Keratinocyte (primary cell): ENCODE results near the gene ZBP1. TPM values are rescaled to one million over a fixed set of nuclear protein-coding genes. Genes with fewer than 3 reads are reported as not detected.

Experiments
- DNase-seq: peaks from one replicate; pipeline ENCODE4 v3.0.0-alpha.2; 2011; ENCODE audit warnings: low read depth, missing footprints, low spot score
- FAIRE-seq: peaks from 2 replicates; lab custom pipeline; 2011; peaks lifted over from hg19 to GRCh38; lab: Jason Lieb, UNC
- H2AFZ ChIP-seq: 2 replicates; pipeline ENCODE4 v1.6.0; 2012; ENCODE audit warnings: low read length, control low read depth, inconsistent platforms; ENCODE audit not compliant: control insufficient read depth
- H3K27ac ChIP-seq: 2 replicates; pipeline ENCODE4 v1.5.1; 2011; ENCODE audit warnings: low read length; ENCODE audit not compliant: control insufficient read depth, insufficient read depth
- H3K27me3 ChIP-seq: 3 replicates; pipeline ENCODE4 v1.6.0; 2011; ENCODE audit warnings: low read length; ENCODE audit not compliant: control insufficient read depth, insufficient read depth; ENCODE audit errors: extremely low read depth
- H3K36me3 ChIP-seq, 2 experiments: 2 replicates in 1 of 2; 3 replicates in 1 of 2; pipeline ENCODE4 v1.5.1; 2011; ENCODE audit warnings: low read length in 2 of 2, mild to moderate bottlenecking in 1 of 2; ENCODE audit not compliant: control insufficient read depth in 2 of 2, insufficient read depth in 2 of 2; ENCODE audit errors: extremely low read depth in 1 of 2
- H3K4me1 ChIP-seq: 3 replicates; pipeline ENCODE4 v1.5.1; 2011; ENCODE audit warnings: low read length; ENCODE audit not compliant: control insufficient read depth, insufficient read depth; ENCODE audit errors: extremely low read depth
- H3K4me2 ChIP-seq: 3 replicates; pipeline ENCODE4 v1.6.0; 2011; ENCODE audit warnings: low read depth, low read length; ENCODE audit not compliant: control insufficient read depth, insufficient read depth; ENCODE audit errors: extremely low read depth
- H3K4me3 ChIP-seq, 3 experiments: fragments of 200-600 bp in 1 of 3; sonication (generic) in 1 of 3; 2 replicates in 2 of 3; 3 replicates in 1 of 3; pipeline ENCODE4 v1.5.1; 2011 to 2016; ENCODE audit warnings: low read length in 3 of 3, mild to moderate bottlenecking in 3 of 3, control low read depth in 2 of 3, inconsistent platforms in 1 of 3, low read depth in 1 of 3, mixed read lengths in 1 of 3, mixed run types in 1 of 3, moderate library complexity in 1 of 3; ENCODE audit not compliant: control insufficient read depth in 2 of 3, insufficient read depth in 2 of 3; ENCODE audit errors: extremely low read depth in 1 of 3
- H3K79me2 ChIP-seq: 2 replicates; pipeline ENCODE4 v1.6.0; 2012; ENCODE audit warnings: low read length; ENCODE audit not compliant: control insufficient read depth, insufficient read depth
- H3K9ac ChIP-seq: 3 replicates; pipeline ENCODE4 v1.6.0; 2011; ENCODE audit warnings: low read length; ENCODE audit not compliant: control insufficient read depth, insufficient read depth; ENCODE audit errors: extremely low read depth
- H3K9me1 ChIP-seq: 3 replicates; pipeline ENCODE4 v1.6.0; 2011; ENCODE audit warnings: low read length; ENCODE audit not compliant: control insufficient read depth, insufficient read depth; ENCODE audit errors: extremely low read depth
- H3K9me3 ChIP-seq: 2 replicates; pipeline ENCODE4 v1.5.1; 2012; ENCODE audit warnings: low read depth, low read length; ENCODE audit not compliant: control insufficient read depth
- H4K20me1 ChIP-seq: 3 replicates; pipeline ENCODE4 v1.6.0; 2011; ENCODE audit warnings: low read length; ENCODE audit not compliant: control insufficient read depth, insufficient read depth; ENCODE audit errors: extremely low read depth
- CTCF ChIP-seq, 3 experiments: IDR thresholded peaks in 1 of 3; conservative IDR thresholded peaks in 1 of 3; optimal IDR thresholded peaks in 1 of 3; 2 replicates in 2 of 3; 3 replicates in 1 of 3; pipeline versions ENCODE3 to v1.5.1; 2011; ENCODE audit warnings: low read length in 3 of 3, mild to moderate bottlenecking in 3 of 3, moderate library complexity in 2 of 3, control low read depth in 1 of 3, inconsistent platforms in 1 of 3; ENCODE audit not compliant: insufficient read depth in 2 of 3; ENCODE audit errors: extremely low read depth in 1 of 3
- EZH2 ChIP-seq: IDR thresholded peaks from one replicate; pipeline ENCODE4 v1.6.1; 2012; ENCODE audit warnings: inconsistent platforms, mild to moderate bottlenecking, low read length, moderate library complexity
- dilution Hi-C: fragments of 300-500 bp; cut with MboI; formaldehyde crosslinking; loops from one replicate; pipeline ENCODE4 v1.7.0; 2020; ENCODE audit warnings: low sequenced_read_pairs; ENCODE audit not compliant: extremely low pct_ligation_motif_present
- polyA plus RNA-seq, 5 experiments: library from polyadenylated mRNA; depleted of rRNA in 3 of 5; stranded (reverse) in 3 of 5; stranded (forward) in 1 of 5; unstranded in 1 of 5; fragments of >200 nt; gene quantifications; 1 replicate in 1 of 5; 2 replicates in 3 of 5; 3 replicates in 1 of 5; pipeline versions ENCODE4 v1.2.1 to v1.2.3, GENCODE V29; 2011 to 2012; ENCODE audit warnings: missing spikeins in 2 of 5, low read depth in 1 of 5, low replicate concordance in 1 of 5

ZBP1 gene
- polyA plus RNA-seq, 1 donor (not counting 4 experiments of a cell fraction or from before 2014, with no cell fraction given): 0.08 TPM

- no peak overlapping the region for H3K27ac ChIP-seq
- no peaks in the 10 kb centered on the region for H3K9me3 ChIP-seq
- DNase-seq: no peak
- no peaks in the 10 kb centered on the region for H3K79me2 ChIP-seq
- H3K4me3 ChIP-seq: no peak overlapping the region
- no peaks in the 10 kb centered on the region for H3K4me1 ChIP-seq
- H3K9me1 ChIP-seq: no peaks in the 10 kb centered on the region
- no peak for TF ChIP-seq CTCF (optimal IDR thresholded peaks at IDR 0.05 in 1 of 3, IDR thresholded peaks at IDR 0.05 in 1 of 3, conservative IDR thresholded peaks at IDR 0.05 in 1 of 3; ENCODE audit: extremely low read depth in 1 of 3, insufficient read depth in 2 of 3, low read length in 3 of 3)
- no peak for TF ChIP-seq EZH2
- H3K9ac ChIP-seq: no peak overlapping the region
- peaks cover 66% of the 10 kb centered on the region for H3K27me3 ChIP-seq
- H4K20me1 ChIP-seq: peaks cover 4% of the 10 kb centered on the region
- no peak for FAIRE-seq
- no peak overlapping the region for H3K4me2 ChIP-seq
- dilution Hi-C loops: loop anchor here (25.0 kb wide), 1 partner anchor 575 kb away; no protein-coding TSS in a partner anchor
- no peak overlapping the region for H2AFZ ChIP-seq
- no peaks in the 10 kb centered on the region for H3K36me3 ChIP-seq
Measured at GRCh38 chr20:57612436-57612835, 7.8 kb downstream of the ZBP1 start.

- no peak overlapping the region for H3K27ac ChIP-seq
- H3K79me2 ChIP-seq: no peaks in the 10 kb centered on the region
- H3K4me2 ChIP-seq: no peak overlapping the region
- H4K20me1 ChIP-seq: peaks cover 4% of the 10 kb centered on the region
- dilution Hi-C loops: loop anchor here (25.0 kb wide), 1 partner anchor 576 kb away; no protein-coding TSS in a partner anchor
- H3K9me3 ChIP-seq: no peaks in the 10 kb centered on the region
- H3K9me1 ChIP-seq: no peaks in the 10 kb centered on the region
- H2AFZ ChIP-seq: no peak overlapping the region
- H3K36me3 ChIP-seq: no peaks in the 10 kb centered on the region
- H3K9ac ChIP-seq: no peak overlapping the region
- peaks cover 63% of the 10 kb centered on the region for H3K27me3 ChIP-seq
- TF ChIP-seq EZH2: no peak
- no peak for TF ChIP-seq CTCF (optimal IDR thresholded peaks at IDR 0.05 in 1 of 3, IDR thresholded peaks at IDR 0.05 in 1 of 3, conservative IDR thresholded peaks at IDR 0.05 in 1 of 3; ENCODE audit: extremely low read depth in 1 of 3, insufficient read depth in 2 of 3, low read length in 3 of 3)
- FAIRE-seq (no peak), DNase-seq (no peak)
- no peak overlapping the region for H3K4me3 ChIP-seq
- H3K4me1 ChIP-seq: no peaks in the 10 kb centered on the region
Measured at GRCh38 chr20:57611586-57612311, 8.5 kb downstream of the ZBP1 start.
